GM19452 (cell line): ENCODE data around the gene ALDH2.
"Not testable (repeated sequence)": the region's sequence is repeated elsewhere in the genome, so short reads cannot be mapped to it uniquely, and the experiment has no call there.

Experiments
- ATAC-seq: cut with Tn5 transposase; IDR thresholded peaks from one replicate; pipeline ENCODE4 v1.9.1; 2021; ENCODE audit not compliant: unreplicated experiment

ALDH2 gene

DNA sequence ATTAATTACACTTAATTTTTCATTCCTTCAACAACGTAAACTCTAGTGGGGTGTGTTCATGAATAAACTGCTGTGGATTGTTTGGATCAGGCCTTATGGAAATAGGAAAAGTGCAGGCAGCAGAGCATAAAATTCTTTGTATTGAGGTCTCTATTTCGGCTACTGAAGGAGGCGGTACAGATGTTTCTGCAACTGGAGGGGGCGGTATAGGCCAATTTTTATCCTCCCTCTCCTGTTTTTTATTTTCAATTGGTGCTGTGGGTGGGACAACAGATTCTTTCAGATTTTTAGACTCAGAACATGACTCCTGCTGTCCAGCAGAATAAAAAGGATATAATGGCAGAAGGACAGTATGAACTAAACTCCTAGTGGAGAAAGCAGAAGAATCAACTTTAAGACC lies 57.6 kb downstream of the ALDH2 start:
- ATAC-seq, result not testable (repeated sequence)

DNA sequence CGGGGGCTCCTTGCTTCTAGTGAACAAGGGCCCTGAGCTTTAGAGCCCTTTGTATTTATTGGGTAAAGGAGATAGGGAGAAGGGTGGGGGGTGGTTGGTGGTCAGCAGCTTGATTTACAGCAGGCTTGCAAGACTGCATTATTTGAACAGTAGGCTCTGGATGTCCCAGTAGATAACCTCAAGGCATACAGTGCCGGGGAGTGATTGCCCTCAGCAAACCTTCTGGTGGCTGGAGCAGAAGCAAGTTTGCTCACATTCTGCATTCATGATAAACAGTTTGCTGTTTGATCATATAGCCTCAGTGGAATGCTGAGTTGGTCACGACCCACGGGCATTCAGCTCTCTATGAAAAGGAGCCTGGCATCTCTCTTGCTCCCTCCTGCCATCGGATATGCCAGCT lies 58.8 kb downstream of the ALDH2 start:
- ATAC-seq, result no peak

- no peak for ATAC-seq
Measured at GRCh38 chr12:111826316-111826715, 59.6 kb downstream of the ALDH2 start.

DNA sequence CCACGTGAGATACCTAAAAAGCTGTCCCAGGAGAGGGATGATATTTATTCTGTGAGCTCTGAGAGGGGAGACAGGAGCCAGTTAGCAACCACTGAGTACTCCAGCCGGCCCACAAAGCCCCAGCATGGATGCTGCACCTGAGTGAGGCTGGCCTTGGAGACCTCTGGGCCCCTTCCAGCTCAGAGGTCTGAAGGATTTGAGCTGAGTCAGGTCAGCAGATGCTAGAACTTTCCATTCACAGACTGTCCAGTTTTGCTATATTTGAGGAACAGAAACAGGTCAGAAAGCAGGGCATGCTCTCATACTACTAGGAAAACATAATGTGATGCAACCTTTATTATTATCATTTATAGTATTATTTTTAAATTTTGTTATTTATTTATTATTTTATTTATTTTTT lies 60.3 kb downstream of the ALDH2 start:
- no peak for ATAC-seq

GRCh38 chr12:111827907-111828306 lies 61.2 kb downstream of the ALDH2 start:
- no peak for ATAC-seq

- no peak for ATAC-seq
Measured at GRCh38 chr12:111828338-111828979, 61.7 kb downstream of the ALDH2 start.

GRCh38 chr12:111829635-111830034 lies 62.9 kb downstream of the ALDH2 start:
- not testable (repeated sequence) for ATAC-seq

GRCh38 chr12:111834740-111835386 lies 68.1 kb downstream of the ALDH2 start:
- ATAC-seq, result not testable (repeated sequence)

GRCh38 chr12:111835531-111836181 lies 68.9 kb downstream of the ALDH2 start:
- not testable (repeated sequence) for ATAC-seq

DNA sequence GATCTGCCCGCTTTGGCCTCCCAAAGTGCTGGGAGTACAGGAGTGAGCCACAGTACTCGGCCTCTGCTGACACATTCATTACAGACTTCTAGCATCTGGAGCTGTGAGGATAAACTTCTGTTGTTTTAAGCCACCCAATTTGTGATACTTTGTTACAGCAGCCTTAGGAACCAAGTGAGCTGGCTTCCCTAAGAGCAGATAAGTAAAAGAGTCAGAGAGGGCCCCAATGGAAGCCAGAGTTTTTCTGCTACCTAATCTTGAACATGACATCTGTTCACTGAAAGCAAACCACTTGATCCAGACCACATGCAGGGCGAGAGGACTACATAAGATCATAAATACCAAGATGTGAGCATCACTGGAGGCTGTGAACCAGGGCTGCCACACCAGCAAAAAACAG lies 71.6 kb downstream of the ALDH2 start:
- ATAC-seq, result no peak

GRCh38 chr12:111840807-111841206 lies 74.1 kb downstream of the ALDH2 start:
- no peak for ATAC-seq

DNA sequence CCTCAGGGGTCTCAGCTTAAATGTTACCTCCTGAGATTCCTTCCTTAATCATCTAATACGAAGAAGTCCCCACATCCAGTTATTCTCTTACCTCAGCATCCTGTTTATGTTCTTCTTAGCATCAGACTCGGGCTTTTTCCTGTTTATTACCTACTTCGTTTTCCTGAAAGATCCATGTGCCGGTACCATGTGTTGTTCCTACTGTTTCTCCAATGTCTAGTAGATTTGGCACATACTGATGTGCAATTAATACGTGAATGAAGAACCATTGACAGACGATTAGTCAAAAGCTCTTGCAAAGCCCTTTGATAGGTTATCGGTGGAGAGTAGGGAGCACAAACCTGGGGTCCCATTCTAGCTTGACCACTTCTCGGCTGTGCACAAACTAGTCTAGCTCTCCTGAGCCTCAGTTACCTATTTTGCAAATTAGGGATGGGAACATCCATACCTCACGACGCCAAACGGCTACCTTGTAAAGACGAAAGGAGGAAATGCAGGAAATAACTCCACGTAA lies 74.6 kb downstream of the ALDH2 start:
- peak; percentile 23 for ATAC-seq

DNA sequence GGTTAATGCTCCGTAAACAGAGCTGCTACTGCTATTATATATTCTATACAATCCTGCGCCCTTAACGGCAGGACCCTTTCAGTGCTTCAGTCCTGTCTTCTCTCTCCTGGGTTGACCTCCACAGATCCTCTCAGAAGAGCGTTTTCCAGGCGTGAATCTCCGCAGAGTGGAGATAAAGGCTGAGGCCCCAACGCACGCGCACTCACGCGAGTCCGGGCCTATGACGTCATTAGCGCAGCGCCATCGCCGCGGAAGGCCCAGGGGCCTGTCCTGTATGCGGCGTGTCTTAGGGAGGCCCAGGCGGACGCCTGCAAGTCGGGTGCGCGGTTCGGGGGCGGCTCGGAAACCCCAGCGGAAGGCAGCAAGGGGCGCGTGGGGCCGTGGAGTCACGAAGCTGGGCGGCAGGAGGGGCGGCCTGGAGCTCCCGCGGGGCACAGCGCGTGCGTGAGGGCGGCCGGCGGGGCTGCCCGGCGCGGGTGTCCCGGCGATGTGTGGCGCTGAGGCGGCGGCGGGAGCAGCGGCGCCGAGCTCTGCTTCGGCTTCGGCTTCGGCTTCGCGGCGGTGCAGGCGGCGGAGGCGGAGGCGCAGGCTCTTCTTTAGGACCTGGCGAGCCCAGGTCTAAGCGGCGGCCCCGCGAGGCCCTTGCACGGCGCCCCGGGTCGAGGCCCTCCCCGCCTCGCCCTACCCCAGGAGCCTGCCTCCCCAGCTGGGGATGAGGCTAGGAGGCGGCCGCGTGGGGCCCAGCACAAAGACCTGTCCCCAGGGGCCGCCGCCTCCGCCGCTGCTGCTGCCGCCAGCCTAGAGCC lies 75.2 kb downstream of the ALDH2 start, which contains the start of gene MAPKAPK5:
TSS of gene MAPKAPK5 (plus strand) at position 479 of the 806 bp plus-strand sequence. CDS start 506 bp downstream, outside the sequence.
- peak; percentile 74 for ATAC-seq

- ATAC-seq, result peak; percentile 31
Measured at GRCh38 chr12:111842556-111843396, 76.0 kb downstream of the ALDH2 start.

DNA sequence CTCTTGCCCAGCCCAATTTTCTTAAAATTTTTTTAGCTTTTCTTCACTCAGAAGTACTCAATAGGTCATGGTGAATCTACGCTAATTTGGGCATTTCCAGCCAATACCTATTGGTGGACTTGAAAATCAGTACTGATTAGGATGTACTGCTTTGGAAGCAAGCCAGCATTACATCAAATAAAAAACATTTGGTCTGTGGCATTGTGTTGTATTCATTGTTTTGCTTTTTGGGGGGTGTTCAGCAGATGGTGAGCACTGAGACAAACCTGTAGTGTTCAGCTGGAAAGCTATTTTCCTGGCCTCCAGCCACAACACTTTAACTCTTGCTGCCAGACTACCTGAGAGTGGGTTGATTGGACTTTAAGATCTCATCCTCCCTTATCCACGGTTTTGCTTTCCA lies 79.3 kb downstream of the ALDH2 start:
- no peak for ATAC-seq

DNA sequence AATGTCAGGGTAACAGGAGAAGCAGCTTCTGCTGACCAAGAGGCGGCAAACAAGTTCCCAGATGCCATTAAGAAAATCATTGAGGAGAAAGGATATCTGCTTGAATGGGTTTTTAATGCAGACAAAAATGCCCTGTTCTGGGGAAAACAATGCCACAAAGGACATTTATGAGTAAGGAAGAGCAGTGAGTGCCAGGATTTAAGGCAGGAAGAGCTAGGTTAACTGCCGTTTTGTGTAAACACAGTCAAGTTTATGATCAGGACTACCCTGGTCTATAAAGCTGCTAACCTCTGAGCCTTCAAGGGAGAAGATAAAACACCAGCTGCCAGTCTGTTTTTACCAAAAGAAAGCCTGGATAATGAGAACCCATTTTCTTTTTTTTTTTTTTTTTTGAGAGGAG lies 83.8 kb downstream of the ALDH2 start:
- ATAC-seq, result no peak

GRCh38 chr12:111858186-111858585 lies 91.5 kb downstream of the ALDH2 start:
- ATAC-seq, result no peak

GRCh38 chr12:111858778-111859177 lies 92.0 kb downstream of the ALDH2 start:
- ATAC-seq, result no peak

GRCh38 chr12:111864913-111865312 lies 98.2 kb downstream of the ALDH2 start:
- no peak for ATAC-seq
